Neural cell (in vitro differentiated cells): Measurements from ENCODE around the gene GPR161. TPM values are rescaled to one million over a fixed set of nuclear protein-coding genes. Genes with fewer than 3 reads are reported as not detected.

Experiments used
- H2AFZ ChIP-seq: fragments of 200-600, 300-800 bp; sonication (generic), shearing (Covaris generic); 2 replicates; pipeline ENCODE4 v1.6.0; 2014; ENCODE audit warnings: low read depth, mild to moderate bottlenecking, antibody characterized with exemption, low read length, moderate library complexity
- H3F3A ChIP-seq: fragments of 200-600 bp; shearing (Covaris generic); 2 replicates; pipeline ENCODE4 v1.6.1; 2016; ENCODE audit warnings: mild to moderate bottlenecking, moderate library complexity, mixed read lengths, antibody characterized with exemption, low read length; ENCODE audit not compliant: insufficient read depth, poor library complexity, severe bottlenecking
- H3K27ac ChIP-seq: fragments of 200-600, 300-800 bp; sonication (generic), shearing (Covaris generic); 2 replicates; pipeline ENCODE4 v1.5.1; 2014; ENCODE audit warnings: mild to moderate bottlenecking, low read length, moderate library complexity
- H3K27me3 ChIP-seq: fragments of 300-800, 200-600 bp; sonication (generic), shearing (Covaris generic); 2 replicates; pipeline ENCODE4 v1.6.0; 2014; ENCODE audit warnings: mild to moderate bottlenecking, low read depth, low read length, moderate library complexity; ENCODE audit not compliant: insufficient read depth
- H3K36me3 ChIP-seq: fragments of 300-800, 200-600 bp; sonication (generic), shearing (Covaris generic); 2 replicates; pipeline ENCODE4 v1.5.1; 2014; ENCODE audit warnings: mild to moderate bottlenecking, antibody characterized with exemption, low read length, moderate library complexity; ENCODE audit not compliant: insufficient read depth
- H3K4me2 ChIP-seq: fragments of 300-800, 200-600 bp; sonication (generic), shearing (Covaris generic); 2 replicates; pipeline ENCODE4 v1.6.0; 2014; ENCODE audit warnings: mild to moderate bottlenecking, low read length
- H3K4me3 ChIP-seq: fragments of 300-800, 200-600 bp; sonication (generic), shearing (Covaris generic); 2 replicates; pipeline ENCODE4 v1.5.1; 2014; ENCODE audit warnings: mild to moderate bottlenecking, low read length, moderate library complexity
- H3K79me2 ChIP-seq: fragments of 200-600 bp; shearing (Covaris generic); replicated peaks from 2 replicates; pipeline ENCODE4 v1.6.0; 2014; ENCODE audit warnings: mild to moderate bottlenecking, low read length, moderate library complexity; ENCODE audit not compliant: insufficient read depth
- H3K9ac ChIP-seq: fragments of 300-800, 200-600 bp; sonication (generic), shearing (Covaris generic); 2 replicates; pipeline ENCODE4 v1.6.1; 2016; ENCODE audit warnings: mild to moderate bottlenecking, low read length, mixed read lengths
- H3K9me2 ChIP-seq: fragments of 200-600 bp; shearing (Covaris generic); 2 replicates; pipeline ENCODE4 v1.6.1; 2016; ENCODE audit warnings: mild to moderate bottlenecking, low read length, mixed read lengths; ENCODE audit not compliant: insufficient read depth
- H3K9me3 ChIP-seq: fragments of 200-600, 300-800 bp; sonication (generic), shearing (Covaris generic); 2 replicates; pipeline ENCODE4 v1.6.1; 2016; ENCODE audit warnings: mild to moderate bottlenecking, mixed run types, low read length, moderate library complexity, mixed read lengths
- H4K20me1 ChIP-seq: fragments of 200-600 bp; shearing (Covaris generic); 2 replicates; pipeline ENCODE4 v1.6.1; 2016; ENCODE audit warnings: mild to moderate bottlenecking, mixed run types; ENCODE audit not compliant: insufficient read depth
- EP300 ChIP-seq: fragments of 450-650 bp; conservative IDR thresholded peaks from 2 replicates; pipeline ENCODE4 v1.6.1; 2014; ENCODE audit warnings: antibody characterized with exemption, mild to moderate bottlenecking, moderate library complexity; ENCODE audit not compliant: poor library complexity, severe bottlenecking
- EZH2 ChIP-seq: fragments of 200-600, 300-800 bp; shearing (Covaris generic), sonication (generic); IDR thresholded peaks from 2 replicates; pipeline ENCODE4 v1.6.1; 2014; ENCODE audit warnings: antibody characterized with exemption, low read length, borderline replicate concordance, mild to moderate bottlenecking; ENCODE audit not compliant: insufficient read depth, poor library complexity, severe bottlenecking
- MXI1 ChIP-seq: fragments of 450-650 bp; conservative IDR thresholded peaks from 2 replicates; pipeline ENCODE4 v1.6.1; 2014; ENCODE audit warnings: antibody characterized with exemption, mild to moderate bottlenecking; ENCODE audit not compliant: poor library complexity, severe bottlenecking
- POLR2AphosphoS5 ChIP-seq: IDR thresholded peaks from 2 replicates; pipeline ENCODE4 v1.6.1; 2012
- RAD21 ChIP-seq: fragments of 450-650 bp; conservative IDR thresholded peaks from 2 replicates; pipeline ENCODE4 v1.6.1; 2014; ENCODE audit warnings: antibody characterized with exemption, mild to moderate bottlenecking, moderate library complexity
- REST ChIP-seq: IDR thresholded peaks from 2 replicates; pipeline ENCODE4 v1.6.1; 2012; ENCODE audit warnings: borderline replicate concordance
- SMC3 ChIP-seq: fragments of 450-650 bp; conservative IDR thresholded peaks from 2 replicates; pipeline ENCODE4 v1.6.1; 2014; ENCODE audit warnings: antibody characterized with exemption, mild to moderate bottlenecking, moderate library complexity; ENCODE audit not compliant: poor library complexity
- TAF1 ChIP-seq: IDR thresholded peaks from 2 replicates; pipeline ENCODE4 v1.6.1; 2012; ENCODE audit warnings: low read depth
- polyA plus RNA-seq: library from polyadenylated mRNA; depleted of rRNA; stranded (reverse); fragments of >200 nt; gene quantifications from 2 replicates; pipeline ENCODE4 v1.2.3, GENCODE V29; 2014
- TF ChIP-seq, protein P1 (sequence below): fragments of 450-650 bp; IDR thresholded peaks from 2 replicates; pipeline ENCODE4 v1.5.1; 2014; ENCODE audit warnings: antibody characterized with exemption, mild to moderate bottlenecking, moderate library complexity; ENCODE audit not compliant: poor library complexity, severe bottlenecking

The GPR161 gene
- polyA plus RNA-seq, 1 donor from 2014 or later: 39.0 TPM

- no peak overlapping the region for H3K27ac ChIP-seq
Observed at GRCh38 chr1:168121401-168122011, 15.2 kb downstream of the GPR161 start.

DNA sequence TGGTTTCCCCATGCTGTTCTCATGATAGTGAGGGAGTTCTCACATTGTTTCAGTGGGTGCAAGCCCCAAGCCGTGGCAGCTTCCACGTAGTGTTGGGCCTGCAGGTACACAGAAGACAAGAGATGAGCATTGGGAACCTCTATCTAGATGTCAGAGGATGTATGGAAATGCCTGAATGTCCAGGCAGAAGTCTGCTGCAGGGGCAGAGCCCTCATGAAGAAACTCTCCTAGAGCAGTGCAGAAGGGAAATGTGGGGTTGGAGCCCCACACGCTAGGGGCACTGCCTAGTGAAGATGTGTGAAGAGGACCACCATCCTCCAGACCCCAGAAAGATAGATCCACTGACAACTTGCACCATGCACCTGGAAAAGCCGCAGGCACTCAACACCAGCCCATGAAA, 17.0 kb downstream of the GPR161 start:
- Histone ChIP-seq H3K9me2 (no peaks in the 10 kb centered on the region), H4K20me1 (no peaks in the 10 kb centered on the region), H2AFZ (no peak overlapping the region), H3K36me3 (peaks cover 16% of the 10 kb centered on the region), H3K79me2 (peaks cover 27% of the 10 kb centered on the region), H3K27ac (no peak overlapping the region), H3K27me3 (no peaks in the 10 kb centered on the region), H3K9ac (no peak overlapping the region), H3K4me2 (no peak overlapping the region), H3K4me3 (no peak overlapping the region), H3K9me3 (no peaks in the 10 kb centered on the region), H3F3A (no peaks in the 10 kb centered on the region)
- TF ChIP-seq RAD21 (no peak), EZH2 (no peak), POLR2AphosphoS5 (no peak)

More at GRCh38 chr1:168121401-168122011, 15.2 kb downstream of the GPR161 start:
- H3K9me3 ChIP-seq: no peaks in the 10 kb centered on the region
- no peak overlapping the region for H3K9ac ChIP-seq
- no peaks in the 10 kb centered on the region for H3F3A ChIP-seq
- TF ChIP-seq SMC3 (no peak), POLR2AphosphoS5 (no peak), EP300 (no peak), REST (no peak), EZH2 (no peak), TAF1 (no peak), MXI1 (no peak), RAD21 (no peak)
- TF ChIP-seq, protein P1, sequence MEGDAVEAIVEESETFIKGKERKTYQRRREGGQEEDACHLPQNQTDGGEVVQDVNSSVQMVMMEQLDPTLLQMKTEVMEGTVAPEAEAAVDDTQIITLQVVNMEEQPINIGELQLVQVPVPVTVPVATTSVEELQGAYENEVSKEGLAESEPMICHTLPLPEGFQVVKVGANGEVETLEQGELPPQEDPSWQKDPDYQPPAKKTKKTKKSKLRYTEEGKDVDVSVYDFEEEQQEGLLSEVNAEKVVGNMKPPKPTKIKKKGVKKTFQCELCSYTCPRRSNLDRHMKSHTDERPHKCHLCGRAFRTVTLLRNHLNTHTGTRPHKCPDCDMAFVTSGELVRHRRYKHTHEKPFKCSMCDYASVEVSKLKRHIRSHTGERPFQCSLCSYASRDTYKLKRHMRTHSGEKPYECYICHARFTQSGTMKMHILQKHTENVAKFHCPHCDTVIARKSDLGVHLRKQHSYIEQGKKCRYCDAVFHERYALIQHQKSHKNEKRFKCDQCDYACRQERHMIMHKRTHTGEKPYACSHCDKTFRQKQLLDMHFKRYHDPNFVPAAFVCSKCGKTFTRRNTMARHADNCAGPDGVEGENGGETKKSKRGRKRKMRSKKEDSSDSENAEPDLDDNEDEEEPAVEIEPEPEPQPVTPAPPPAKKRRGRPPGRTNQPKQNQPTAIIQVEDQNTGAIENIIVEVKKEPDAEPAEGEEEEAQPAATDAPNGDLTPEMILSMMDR: no peak
- no peaks in the 10 kb centered on the region for H3K27me3 ChIP-seq
- no peak overlapping the region for H3K4me3 ChIP-seq
- no peaks in the 10 kb centered on the region for H4K20me1 ChIP-seq
- H3K9me2 ChIP-seq: no peaks in the 10 kb centered on the region
- no peak overlapping the region for H3K4me2 ChIP-seq
- peaks cover 14% of the 10 kb centered on the region for H3K36me3 ChIP-seq
- H2AFZ ChIP-seq: no peak overlapping the region
- peaks cover 36% of the 10 kb centered on the region for H3K79me2 ChIP-seq

DNA sequence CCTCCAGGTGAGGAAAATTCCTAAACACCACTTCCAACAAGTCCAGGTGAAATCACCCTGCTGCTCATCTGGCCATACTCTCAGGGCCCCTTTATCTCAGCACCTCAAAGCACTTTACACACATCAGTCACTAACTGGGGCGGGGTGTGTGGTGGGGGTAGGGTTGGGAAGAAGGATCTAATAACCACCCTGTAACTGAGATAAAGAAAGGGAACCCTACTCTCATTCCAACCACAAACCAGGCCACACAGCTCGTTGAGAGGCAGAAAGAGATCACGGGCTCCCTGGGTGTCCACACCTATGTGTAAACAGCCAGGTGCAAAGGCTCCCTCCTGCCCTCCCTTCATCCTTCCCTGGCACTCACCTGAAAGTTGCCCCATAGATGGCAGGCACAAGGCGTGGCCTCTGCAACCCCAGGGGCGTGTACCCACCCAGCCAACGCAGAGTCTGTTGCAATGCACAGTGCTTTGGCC, 20.4 kb downstream of the GPR161 start:
- Histone ChIP-seq H4K20me1 (no peaks in the 10 kb centered on the region), H3K4me2 (no peak overlapping the region), H3K4me3 (no peak overlapping the region), H3K36me3 (peaks cover 17% of the 10 kb centered on the region), H2AFZ (no peak overlapping the region), H3K79me2 (peaks cover 19% of the 10 kb centered on the region), H3F3A (no peaks in the 10 kb centered on the region), H3K9ac (no peak overlapping the region), H3K9me3 (no peaks in the 10 kb centered on the region), H3K9me2 (no peaks in the 10 kb centered on the region), H3K27me3 (no peaks in the 10 kb centered on the region), H3K27ac (no peak overlapping the region)
- TF ChIP-seq, protein P1: no peak
- TF ChIP-seq REST (no peak), EZH2 (no peak), MXI1 (no peak), SMC3 (no peak), POLR2AphosphoS5 (no peak), EP300 (no peak), TAF1 (no peak), RAD21 (no peak)
